Astrocyte (in vitro differentiated cells and primary cell): ENCODE data around the gene TACR2. TPM values are rescaled to one million over a fixed set of nuclear protein-coding genes. Genes with fewer than 3 reads are reported as not detected.

Source experiments
- DNase-seq: peaks from one replicate; pipeline ENCODE4 v3.0.0-alpha.2; 2010; ENCODE audit warnings: low read depth
- FAIRE-seq: peaks from 2 replicates; lab custom pipeline; 2011; peaks lifted over from hg19 to GRCh38; lab: Jason Lieb, UNC
- H2AFZ ChIP-seq: 2 replicates; pipeline ENCODE4 v1.6.0; 2012; ENCODE audit warnings: low read depth, low read length, inconsistent platforms
- H3K27ac ChIP-seq: 2 replicates; pipeline ENCODE4 v1.5.1; 2011; ENCODE audit warnings: low read depth, low read length, inconsistent platforms
- H3K27me3 ChIP-seq: 2 replicates; pipeline ENCODE4 v1.6.0; 2011; ENCODE audit warnings: low read length, inconsistent platforms; ENCODE audit not compliant: insufficient read depth
- H3K36me3 ChIP-seq: 2 replicates; pipeline ENCODE4 v1.5.1; 2011; ENCODE audit warnings: low read length, inconsistent platforms; ENCODE audit not compliant: insufficient read depth
- H3K4me1 ChIP-seq: 2 replicates; pipeline ENCODE4 v1.5.1; 2011; ENCODE audit warnings: low read length, inconsistent platforms; ENCODE audit not compliant: insufficient read depth
- H3K4me2 ChIP-seq: 2 replicates; pipeline ENCODE4 v1.6.0; 2012; ENCODE audit warnings: low read length, inconsistent platforms
- H3K4me3 ChIP-seq: 2 replicates; pipeline ENCODE4 v1.5.1; 2011; ENCODE audit warnings: low read depth, mild to moderate bottlenecking, low read length, inconsistent platforms; ENCODE audit not compliant: insufficient read depth
- H3K79me2 ChIP-seq: 2 replicates; pipeline ENCODE4 v1.6.0; 2012; ENCODE audit warnings: mild to moderate bottlenecking, low read length, inconsistent platforms; ENCODE audit not compliant: insufficient read depth
- H3K9ac ChIP-seq: 2 replicates; pipeline ENCODE4 v1.6.0; 2012; ENCODE audit warnings: mild to moderate bottlenecking, low read length, inconsistent platforms
- H3K9me3 ChIP-seq: 2 replicates; pipeline ENCODE4 v1.5.1; 2012; ENCODE audit warnings: low read depth, mild to moderate bottlenecking, low read length, inconsistent platforms; ENCODE audit not compliant: insufficient read depth
- H4K20me1 ChIP-seq: 2 replicates; pipeline ENCODE4 v1.6.0; 2012; ENCODE audit warnings: low read length, inconsistent platforms; ENCODE audit not compliant: insufficient read depth
- H3K27ac Mint-ChIP-seq: one replicate; pipeline ENCODE4 v1.8.0; 2021; ENCODE audit warnings: mild to moderate bottlenecking, mixed read lengths; ENCODE audit not compliant: unreplicated experiment
- H3K27me3 Mint-ChIP-seq: one replicate; pipeline ENCODE4 v1.8.0; 2021; ENCODE audit warnings: low read depth, mixed read lengths; ENCODE audit not compliant: unreplicated experiment
- H3K36me3 Mint-ChIP-seq: one replicate; pipeline ENCODE4 v1.8.0; 2021; ENCODE audit warnings: low read depth, mixed read lengths; ENCODE audit not compliant: unreplicated experiment
- H3K4me1 Mint-ChIP-seq: one replicate; pipeline ENCODE4 v1.8.0; 2021; ENCODE audit warnings: low read depth, mixed read lengths; ENCODE audit not compliant: unreplicated experiment
- H3K4me3 Mint-ChIP-seq: one replicate; pipeline ENCODE4 v1.8.0; 2021; ENCODE audit warnings: mild to moderate bottlenecking, moderate library complexity, mixed read lengths; ENCODE audit not compliant: unreplicated experiment
- H3K9me3 Mint-ChIP-seq: one replicate; pipeline ENCODE4 v1.8.0; 2021; ENCODE audit warnings: mild to moderate bottlenecking, mixed read lengths; ENCODE audit not compliant: unreplicated experiment
- CTCF ChIP-seq: IDR thresholded peaks from 2 replicates; pipeline ENCODE4 v1.5.1; 2011; ENCODE audit warnings: low read depth, mild to moderate bottlenecking, inconsistent platforms, low read length, moderate library complexity; ENCODE audit not compliant: insufficient read depth
- EZH2 ChIP-seq: IDR thresholded peaks from 2 replicates; pipeline ENCODE4 v1.6.1; 2012; ENCODE audit warnings: mild to moderate bottlenecking, low read length, inconsistent platforms; ENCODE audit not compliant: insufficient read depth
- total RNA-seq: library from RNA; stranded (reverse); gene quantifications from 2 replicates; pipeline ENCODE4 v1.2.1, GENCODE V29; 2021

TACR2 gene
- total RNA-seq, 1 donor from 2014 or later = not detected

DNA sequence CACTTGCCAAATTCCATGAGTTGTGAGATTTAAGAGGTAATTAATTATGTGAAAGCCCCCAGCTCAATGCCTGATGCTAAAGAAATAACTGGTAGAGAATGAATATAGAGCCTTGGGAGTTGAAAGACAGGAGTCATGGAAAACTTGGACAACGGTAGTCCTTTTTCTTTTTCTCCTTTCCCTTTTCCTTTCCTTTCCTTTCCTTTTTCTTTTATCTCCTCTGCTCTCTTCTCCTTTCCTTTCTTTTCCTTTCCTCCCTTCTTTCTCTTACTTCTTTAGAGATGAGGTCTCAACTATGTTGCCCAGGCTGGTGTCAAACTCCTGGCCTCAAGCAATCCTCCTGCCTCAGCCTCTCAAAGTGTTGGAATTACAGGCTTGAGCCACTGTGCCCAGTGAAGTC, 26.6 kb upstream of the TACR2 start:
- H4K20me1 ChIP-seq = no peaks in the 10 kb centered on the region
- no peak for DNase-seq
- no peak overlapping the region for H3K4me3 Mint-ChIP-seq
- H2AFZ ChIP-seq = no peak overlapping the region
- H3K27ac Mint-ChIP-seq = no peak overlapping the region
- no peak for FAIRE-seq
- no peak overlapping the region for H3K9ac ChIP-seq
- no peaks in the 10 kb centered on the region for H3K9me3 ChIP-seq
- TF ChIP-seq CTCF = no peak
- TF ChIP-seq EZH2 = no peak
- no peaks in the 10 kb centered on the region for H3K36me3 ChIP-seq
- H3K27me3 ChIP-seq = no peaks in the 10 kb centered on the region
- H3K79me2 ChIP-seq = no peaks in the 10 kb centered on the region
- H3K27ac ChIP-seq = no peak overlapping the region
- H3K4me1 Mint-ChIP-seq = peaks cover 29% of the 10 kb centered on the region
- no peaks in the 10 kb centered on the region for H3K36me3 Mint-ChIP-seq
- H3K27me3 Mint-ChIP-seq = peaks cover 6% of the 10 kb centered on the region
- H3K4me2 ChIP-seq = no peak overlapping the region
- no peak overlapping the region for H3K4me3 ChIP-seq
- peaks cover 6% of the 10 kb centered on the region for H3K9me3 Mint-ChIP-seq
- H3K4me1 ChIP-seq = peaks cover 16% of the 10 kb centered on the region

GRCh38 chr10:69439813-69440506, 23.2 kb upstream of the TACR2 start:
- DNase-seq = no peak

More at GRCh38 chr10:69439813-69440506, 23.2 kb upstream of the TACR2 start:
- Mint-ChIP-seq H3K27ac (no peak overlapping the region), H3K9me3 (peaks cover 4% of the 10 kb centered on the region), H3K27me3 (peaks cover 22% of the 10 kb centered on the region), H3K4me3 (no peak overlapping the region), H3K4me1 (peaks cover 5% of the 10 kb centered on the region), H3K36me3 (no peaks in the 10 kb centered on the region)
- Histone ChIP-seq H3K27me3 (peaks cover 4% of the 10 kb centered on the region), H3K9ac (no peak overlapping the region), H4K20me1 (no peaks in the 10 kb centered on the region), H2AFZ (no peak overlapping the region), H3K4me3 (no peak overlapping the region), H3K36me3 (no peaks in the 10 kb centered on the region), H3K4me2 (no peak overlapping the region), H3K4me1 (peaks cover 5% of the 10 kb centered on the region), H3K27ac (no peak overlapping the region), H3K79me2 (no peaks in the 10 kb centered on the region), H3K9me3 (no peaks in the 10 kb centered on the region)
- no peak for TF ChIP-seq CTCF
- TF ChIP-seq EZH2 = no peak
- no peak for FAIRE-seq
